GM13977 (cell line): Measurements from ENCODE around the gene MBNL3.

Source experiments
- DNase-seq: peaks from one replicate; pipeline ENCODE4 v3.0.0; 2012; ENCODE audit warnings: low spot score
- in situ Hi-C: fragments of 300-500 bp; cut with MboI; formaldehyde crosslinking; loops from one replicate; pipeline ENCODE4 v1.12.0; 2022; ENCODE audit warnings: low sequenced_read_pairs, low pct_unique_long_range_greater_than_20kb, mixed read lengths, inconsistent platforms; ENCODE audit not compliant: unreplicated experiment
- TF ChIP-seq, protein P1 (sequence below): IDR thresholded peaks from 2 replicates; pipeline ENCODE4 v1.5.1; 2012; ENCODE audit warnings: mild to moderate bottlenecking, control low read depth; ENCODE audit not compliant: insufficient read depth; ENCODE audit errors: extremely low read depth, missing control alignments

The MBNL3 gene

DNA sequence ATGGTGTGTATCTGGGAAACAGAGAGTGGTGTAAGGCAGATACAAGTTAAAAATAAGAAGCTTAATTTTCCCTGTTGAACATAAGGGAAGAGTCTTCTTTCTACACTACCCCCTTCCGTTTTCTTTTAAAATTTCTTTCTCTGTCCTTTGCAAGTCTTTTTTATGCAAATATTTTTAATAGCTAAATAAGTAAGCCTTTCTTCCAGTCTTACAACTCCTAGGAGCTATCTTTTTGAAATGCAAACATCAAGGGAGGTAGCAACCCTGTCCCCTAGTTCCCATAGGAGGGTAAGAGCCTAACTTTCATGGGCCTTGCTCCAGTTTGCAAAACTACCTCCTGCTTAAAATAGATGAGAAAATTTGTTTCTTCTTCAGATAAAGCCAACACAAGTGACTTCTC lies 121.5 kb downstream of the MBNL3 start:
- in situ Hi-C loops: no loop called here
- TF ChIP-seq, protein P1, sequence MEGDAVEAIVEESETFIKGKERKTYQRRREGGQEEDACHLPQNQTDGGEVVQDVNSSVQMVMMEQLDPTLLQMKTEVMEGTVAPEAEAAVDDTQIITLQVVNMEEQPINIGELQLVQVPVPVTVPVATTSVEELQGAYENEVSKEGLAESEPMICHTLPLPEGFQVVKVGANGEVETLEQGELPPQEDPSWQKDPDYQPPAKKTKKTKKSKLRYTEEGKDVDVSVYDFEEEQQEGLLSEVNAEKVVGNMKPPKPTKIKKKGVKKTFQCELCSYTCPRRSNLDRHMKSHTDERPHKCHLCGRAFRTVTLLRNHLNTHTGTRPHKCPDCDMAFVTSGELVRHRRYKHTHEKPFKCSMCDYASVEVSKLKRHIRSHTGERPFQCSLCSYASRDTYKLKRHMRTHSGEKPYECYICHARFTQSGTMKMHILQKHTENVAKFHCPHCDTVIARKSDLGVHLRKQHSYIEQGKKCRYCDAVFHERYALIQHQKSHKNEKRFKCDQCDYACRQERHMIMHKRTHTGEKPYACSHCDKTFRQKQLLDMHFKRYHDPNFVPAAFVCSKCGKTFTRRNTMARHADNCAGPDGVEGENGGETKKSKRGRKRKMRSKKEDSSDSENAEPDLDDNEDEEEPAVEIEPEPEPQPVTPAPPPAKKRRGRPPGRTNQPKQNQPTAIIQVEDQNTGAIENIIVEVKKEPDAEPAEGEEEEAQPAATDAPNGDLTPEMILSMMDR: no peak
- no peak for DNase-seq

DNA sequence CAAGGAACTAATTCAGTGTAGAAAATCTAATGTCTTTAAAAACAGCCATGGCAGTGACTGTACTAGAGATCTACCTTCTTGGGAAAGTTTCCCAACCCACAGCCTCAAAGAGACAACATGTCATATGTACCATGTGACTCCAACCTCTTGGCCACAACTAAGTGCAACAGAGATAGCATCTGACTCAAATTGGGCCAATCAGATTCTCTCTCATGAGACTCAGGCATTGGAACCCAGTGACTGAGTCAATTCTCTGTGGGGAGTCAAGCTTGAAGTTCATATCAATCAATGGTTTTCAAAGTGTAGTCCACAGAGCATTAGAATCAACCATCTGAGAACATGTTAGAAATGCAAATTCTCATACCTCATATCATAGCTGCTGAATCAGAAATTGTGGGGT lies 123.3 kb downstream of the MBNL3 start:
- DNase-seq: no peak
- TF ChIP-seq, protein P1: no peak
- in situ Hi-C loops: no loop called here

DNA sequence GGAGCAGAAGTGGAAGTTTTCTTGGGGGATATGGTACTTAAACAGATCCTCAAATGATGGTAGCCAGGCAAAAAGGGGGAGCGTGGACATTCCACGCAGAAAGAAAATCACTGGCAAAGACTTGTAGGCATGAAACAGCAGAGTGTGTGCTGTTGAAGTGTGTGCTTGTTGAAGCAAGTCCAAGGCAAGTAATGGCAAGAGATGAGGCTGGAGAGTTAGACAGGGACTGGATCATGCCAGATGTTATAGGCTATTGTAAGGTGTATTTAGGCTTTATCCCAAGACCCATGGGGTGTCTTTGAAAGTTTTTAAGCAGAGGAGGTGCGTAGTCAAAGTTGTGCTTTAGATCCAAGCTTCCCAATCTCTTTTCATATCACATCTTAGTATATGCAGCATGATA lies 124.5 kb downstream of the MBNL3 start:
- DNase-seq: no peak
- in situ Hi-C loops: no loop called here
- TF ChIP-seq, protein P1: no peak

DNA sequence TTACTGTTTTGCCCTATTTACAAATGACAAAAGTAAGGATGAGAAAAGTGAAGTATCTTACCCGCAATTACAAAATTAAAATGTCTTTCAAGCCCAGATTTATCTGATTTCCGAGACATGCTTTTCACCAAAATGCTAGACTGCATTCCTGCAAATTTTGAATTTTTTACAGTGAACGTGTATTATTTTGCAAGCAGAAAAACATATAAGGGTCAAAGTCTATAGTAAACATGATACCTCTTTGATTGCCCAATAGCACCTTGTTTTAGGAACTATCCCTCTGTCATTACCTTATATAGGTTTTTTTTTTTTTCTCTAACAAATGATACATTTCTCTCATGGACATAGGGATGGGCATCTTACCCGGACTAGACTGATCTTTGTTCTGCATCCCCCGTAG lies 135.4 kb downstream of the MBNL3 start:
- no peak for DNase-seq
- in situ Hi-C loops: no loop called here
- TF ChIP-seq, protein P1: no peak

DNA sequence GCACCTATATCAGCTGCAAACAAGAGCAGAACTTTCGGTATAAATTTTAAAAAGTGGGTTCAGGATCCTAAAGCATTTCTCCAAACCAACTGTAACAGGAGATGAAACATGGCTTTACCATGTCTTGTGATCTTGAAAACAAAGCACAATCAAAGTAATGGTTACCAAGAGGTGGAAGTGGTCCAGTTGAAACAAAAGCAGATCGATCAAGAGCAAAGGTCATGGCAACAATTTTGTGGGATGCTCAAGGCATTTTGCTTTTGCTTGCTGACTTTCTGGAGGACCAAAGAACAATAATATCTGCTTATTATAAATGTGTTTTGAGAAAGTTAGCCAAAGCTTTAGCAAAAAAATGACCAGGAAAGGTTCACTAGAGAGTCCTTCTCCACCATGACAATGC lies 152.7 kb downstream of the MBNL3 start:
- no peak for DNase-seq
- TF ChIP-seq, protein P1: no peak
- in situ Hi-C loops: no loop called here

DNA sequence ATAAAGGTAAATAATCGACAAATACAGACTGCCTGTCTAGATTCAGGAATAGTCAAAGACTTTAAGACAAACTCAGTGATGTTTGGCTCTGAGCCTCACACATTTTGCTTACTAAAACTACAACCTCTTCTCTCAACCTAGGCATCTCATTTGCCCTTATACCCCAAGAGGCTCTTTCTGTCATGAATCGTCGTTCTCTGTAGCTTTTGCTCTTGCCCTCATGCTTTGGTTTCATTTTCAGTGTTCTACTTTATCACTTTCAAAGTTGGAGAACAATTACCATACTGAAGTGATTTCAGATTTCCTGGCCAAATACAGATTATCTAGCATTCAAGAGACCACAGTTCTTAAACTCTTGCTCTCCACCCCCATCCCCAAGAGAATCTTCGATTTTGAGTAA lies 155.5 kb downstream of the MBNL3 start:
- DNase-seq: no peak
- in situ Hi-C loops: no loop called here
- TF ChIP-seq, protein P1: no peak

DNA sequence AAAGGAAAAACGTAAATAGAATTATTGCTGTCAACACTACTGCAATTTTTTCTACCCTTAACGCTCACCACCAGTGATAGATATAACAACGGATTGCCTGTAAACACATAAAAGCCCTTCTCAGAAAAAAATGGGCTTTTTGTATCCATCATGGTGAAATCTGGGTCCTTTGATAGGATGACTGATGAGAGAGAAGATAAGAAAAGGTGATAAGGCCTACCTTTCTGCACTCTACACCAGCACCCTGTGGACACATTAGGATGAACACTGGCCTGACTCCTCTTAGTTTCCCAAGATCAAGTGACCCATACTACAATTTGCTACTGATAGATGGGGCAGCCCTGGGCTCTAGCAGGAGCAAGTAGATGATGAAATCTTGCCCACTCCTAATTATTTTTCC lies 157.3 kb downstream of the MBNL3 start:
- in situ Hi-C loops: no loop called here
- DNase-seq: no peak
- TF ChIP-seq, protein P1: no peak
